A673 (cell line): Measurements from ENCODE around the gene SRP68. TPM values are rescaled to one million over a fixed set of nuclear protein-coding genes. Genes with fewer than 3 reads are reported as not detected.
"Not testable (repeated sequence)": the region's sequence is repeated elsewhere in the genome, so short reads cannot be mapped to it uniquely, and the experiment has no call there.

Experiments used
- BruUV-seq: library from RNA; stranded (reverse); fragments of 400-500 nt; replicated peaks from 2 replicates; lab custom pipeline; 2021; lab: Mats Ljungman, UMichigan
- CTCF ChIA-PET: fragments of 300-600 bp; sonication (Branson Sonifier 250); formaldehyde crosslinking; loops from one replicate; lab custom pipeline; 2022; ENCODE audit warnings: antibody characterized with exemption; lab: Charles Lee
- POLR2A ChIA-PET: fragments of 300-600 bp; sonication (Branson Sonifier 250); formaldehyde crosslinking; loops from one replicate; lab custom pipeline; 2022; ENCODE audit warnings: antibody characterized with exemption; ENCODE audit not compliant: low non-redundant PET; lab: Charles Lee
- DNase-seq: peaks from one replicate; pipeline ENCODE4 v3.0.0-alpha.2; 2015; ENCODE audit warnings: low spot score
- H3K27ac ChIP-seq: fragments of 200-600 bp; sonication (generic); 2 replicates; pipeline ENCODE4 v1.5.1; 2016; ENCODE audit warnings: mixed run types, low read depth, mild to moderate bottlenecking, mixed read lengths, antibody characterized with exemption, low read length; ENCODE audit not compliant: poor library complexity, severe bottlenecking
- H3K27me3 ChIP-seq: fragments of 200-600 bp; sonication (generic); replicated peaks from 2 replicates; pipeline ENCODE4 v1.6.1; 2017; ENCODE audit warnings: mixed run types, low read depth, mild to moderate bottlenecking, mixed read lengths, antibody characterized with exemption, low read length; ENCODE audit not compliant: insufficient read depth, poor library complexity
- H3K36me3 ChIP-seq: fragments of 200-600 bp; sonication (generic); 2 replicates; pipeline ENCODE4 v1.6.1; 2016; ENCODE audit warnings: mixed run types, mild to moderate bottlenecking, mixed read lengths, antibody characterized with exemption, low read length; ENCODE audit not compliant: insufficient read depth, poor library complexity, severe bottlenecking
- H3K4me1 ChIP-seq: fragments of 200-600 bp; sonication (generic); 2 replicates; pipeline ENCODE4 v1.6.1; 2017; ENCODE audit warnings: mixed run types, mild to moderate bottlenecking, mixed read lengths, antibody characterized with exemption, low read length; ENCODE audit not compliant: insufficient read depth, poor library complexity, severe bottlenecking
- H3K4me3 ChIP-seq: fragments of 200-600 bp; sonication (generic); 2 replicates; pipeline ENCODE4 v1.5.1; 2016; ENCODE audit warnings: low read depth, mixed run types, mild to moderate bottlenecking, mixed read lengths, low read length; ENCODE audit not compliant: poor library complexity, severe bottlenecking
- H3K9me3 ChIP-seq: fragments of 200-600 bp; sonication (generic); 2 replicates; pipeline ENCODE4 v1.6.1; 2016; ENCODE audit warnings: mixed run types, low read depth, mild to moderate bottlenecking, mixed read lengths, antibody characterized with exemption, low read length; ENCODE audit not compliant: poor library complexity, severe bottlenecking
- CTCF ChIP-seq: fragments of 300-800, 200-600 bp; sonication (generic); conservative IDR thresholded peaks from 2 replicates; pipeline ENCODE4 v1.5.1; 2017; ENCODE audit warnings: low read depth, mild to moderate bottlenecking, antibody characterized with exemption, low read length, moderate library complexity, mixed read lengths
- EZH2 ChIP-seq: fragments of 200-600 bp; sonication (generic); IDR thresholded peaks from 2 replicates; pipeline ENCODE4 v1.6.1; 2017; ENCODE audit warnings: borderline replicate concordance, low read depth, mild to moderate bottlenecking, mixed read lengths, antibody characterized with exemption, low read length; ENCODE audit not compliant: poor library complexity, severe bottlenecking
- intact Hi-C: fragments of 100-400 bp; cut with micrococcal nuclease; formaldehyde crosslinking; loops from one replicate; pipeline ENCODE4 v1.10.0; 2022; ENCODE audit not compliant: unreplicated experiment
- total RNA-seq: library from RNA; stranded (reverse); gene quantifications from 2 replicates; pipeline ENCODE4 v1.2.3, GENCODE V29; 2021

Gene SRP68
- total RNA-seq, 1 experiment from 2014 or later, result 96.4 TPM

DNA sequence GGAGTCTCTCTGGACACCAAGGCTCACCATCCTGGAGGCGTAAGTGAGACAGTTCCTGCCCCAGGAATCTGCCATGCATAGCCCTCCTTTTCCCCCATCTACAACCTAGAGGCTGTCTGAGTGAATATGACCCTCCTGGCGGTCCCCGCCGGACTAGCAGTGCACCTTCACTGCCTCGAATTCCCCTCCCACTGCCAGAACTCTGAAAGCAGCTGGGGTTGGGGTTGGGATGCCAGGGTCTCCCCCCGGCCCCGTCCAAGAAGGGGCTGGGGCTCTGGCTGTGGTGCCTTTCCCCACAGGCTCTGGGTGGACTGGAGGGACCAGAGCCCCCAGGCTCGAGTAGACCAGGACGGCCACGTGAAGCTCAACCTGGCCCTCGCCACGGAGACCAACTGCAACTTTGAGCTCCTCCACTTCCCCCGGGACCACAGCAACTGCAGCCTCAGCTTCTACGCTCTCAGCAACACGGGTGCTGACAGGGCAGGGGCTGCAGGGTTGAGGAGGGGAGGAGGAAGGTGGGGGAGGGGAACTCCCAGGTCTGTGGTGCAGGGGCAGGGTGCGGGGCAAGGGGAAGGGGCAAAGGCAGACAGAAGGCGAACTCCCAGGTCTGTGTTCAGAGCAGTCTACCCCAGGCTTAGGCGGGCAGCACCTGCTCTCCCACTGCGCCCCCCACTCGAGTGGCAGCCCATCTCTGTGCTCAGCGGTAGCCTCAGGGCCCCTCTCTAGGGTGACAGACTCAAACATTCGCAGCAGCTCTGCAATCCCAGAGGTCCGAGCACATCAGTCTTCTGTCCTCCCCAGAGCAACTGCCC lies 7.8 kb upstream of the SRP68 start:
- Histone ChIP-seq H3K9me3 (no peaks in the 10 kb centered on the region), H3K27ac (no peak overlapping the region), H3K4me1 (peaks cover under 1% of the 10 kb centered on the region), H3K27me3 (peaks cover 52% of the 10 kb centered on the region), H3K4me3 (no peak overlapping the region), H3K36me3 (peaks cover 25% of the 10 kb centered on the region)
- intact Hi-C loops, result loop anchor here (10.0 kb wide), 1 partner anchor 65 kb away; no protein-coding TSS in a partner anchor
- ChIA-PET POLR2A (interaction anchor here (0.7 kb wide), 1 partner anchor 89 kb away, joined by 3 read pairs; no protein-coding TSS in a partner anchor), CTCF (interaction anchor here (1.4 kb wide), 1 partner anchor 66 kb away, joined by 3 read pairs; no protein-coding TSS in a partner anchor)
- no TSS peak for BruUV-seq
- DNase-seq, result no peak
- no peak for TF ChIP-seq CTCF
- no peak for TF ChIP-seq EZH2

DNA sequence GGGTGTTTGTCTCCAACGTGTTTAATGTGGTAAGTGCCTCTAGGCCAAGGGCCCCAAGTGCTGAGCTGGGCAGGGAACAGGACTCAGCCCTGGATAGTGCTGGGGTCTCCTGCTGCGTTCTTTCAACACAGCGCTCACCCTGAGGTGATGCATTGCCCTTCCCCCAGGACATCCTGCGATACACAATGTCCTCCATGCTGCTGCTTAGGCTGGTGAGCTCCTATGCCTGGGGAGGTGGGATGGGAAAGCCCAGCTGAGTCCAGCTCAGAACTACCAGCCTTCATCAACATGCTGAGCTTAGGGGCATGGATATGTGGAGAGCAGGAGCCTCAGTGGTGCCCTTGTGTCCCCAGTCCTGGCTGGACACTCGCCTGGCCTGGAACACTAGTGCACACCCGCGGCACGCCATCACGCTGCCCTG lies 7.2 kb upstream of the SRP68 start:
- POLR2A ChIA-PET, result no interaction called here
- H3K4me1 ChIP-seq, result peaks cover 7% of the 10 kb centered on the region
- no peak overlapping the region for H3K4me3 ChIP-seq
- TF ChIP-seq CTCF (no peak), EZH2 (no peak)
- no TSS peak for BruUV-seq
- H3K36me3 ChIP-seq, result peaks cover 19% of the 10 kb centered on the region
- no peak overlapping the region for H3K27ac ChIP-seq
- peaks cover 58% of the 10 kb centered on the region for H3K27me3 ChIP-seq
- CTCF ChIA-PET, result no interaction called here
- DNase-seq, result no peak
- intact Hi-C loops, result loop anchor here (10.0 kb wide), 1 partner anchor 65 kb away; no protein-coding TSS in a partner anchor
- no peaks in the 10 kb centered on the region for H3K9me3 ChIP-seq

- intact Hi-C loops, result loop anchor here (10.0 kb wide), 1 partner anchor 64 kb away; no protein-coding TSS in a partner anchor
- BruUV-seq, result no TSS peak
- TF ChIP-seq CTCF (no peak), EZH2 (no peak)
- Histone ChIP-seq H3K36me3 (peaks cover 16% of the 10 kb centered on the region), H3K27me3 (peaks cover 63% of the 10 kb centered on the region), H3K4me1 (peaks cover 8% of the 10 kb centered on the region), H3K27ac (no peak within 1 kb of the TSS), H3K4me3 (no peak within 1 kb of the TSS), H3K9me3 (no peaks in the 10 kb centered on the region)
- no peak for DNase-seq
- POLR2A ChIA-PET, result no interaction called here
- CTCF ChIA-PET, result no interaction called here
Observed at GRCh38 chr17:76078860-76079534, 6.7 kb upstream of the SRP68 start, which contains the start of gene ZACN. TSS of gene ZACN (plus strand) at chr17:76079182. CDS start at chr17:76079265, 83 bp downstream.

GRCh38 chr17:76078370-76078769 lies 6.1 kb upstream of the SRP68 start:
- peaks cover 11% of the 10 kb centered on the region for H3K36me3 ChIP-seq
- BruUV-seq, H3K4me1 ChIP-seq, H3K9me3 ChIP-seq, H3K4me3 ChIP-seq, CTCF ChIA-PET, POLR2A ChIA-PET, DNase-seq, H3K27ac ChIP-seq: not testable (repeated sequence)
- H3K27me3 ChIP-seq, result peaks cover 70% of the 10 kb centered on the region
- intact Hi-C loops, result loop anchor here (10.0 kb wide), 1 partner anchor 64 kb away; no protein-coding TSS in a partner anchor
